Tibial nerve (tissue), 4 donors: ENCODE measurements around the gene SCARF1. TPM values are rescaled to one million over a fixed set of nuclear protein-coding genes. Genes with fewer than 3 reads are reported as not detected.

Source experiments
- DNase-seq, 2 donors: peaks; one replicate each; pipeline ENCODE4 v3.0.0-alpha.2; 2019; ENCODE audit warnings: low spot score in 2 of 2
- H3K27ac ChIP-seq, 4 donors: fragments of 200-600 bp; sonication (generic) in 3 of 4; one replicate each; pipeline ENCODE4 v1.5.1; 2017 to 2019; ENCODE audit warnings: mild to moderate bottlenecking in 1 of 4
- H3K27me3 ChIP-seq, 2 donors: fragments of 200-600 bp; sonication (generic) in 1 of 2; one replicate each; pipeline versions ENCODE4 v1.5.1 to v1.6.0; 2017 to 2019
- H3K36me3 ChIP-seq, 3 donors: fragments of 200-600 bp; sonication (generic); one replicate each; pipeline ENCODE4 v1.5.1; 2018 to 2019
- H3K4me1 ChIP-seq, 4 donors: fragments of 200-600 bp; sonication (generic) in 3 of 4; one replicate each; pipeline ENCODE4 v1.5.1; 2017 to 2019
- H3K4me3 ChIP-seq, 4 donors: fragments of 200-600 bp; sonication (generic) in 3 of 4; one replicate each; pipeline ENCODE4 v1.5.1; 2017 to 2019; ENCODE audit warnings: mild to moderate bottlenecking in 1 of 4, moderate library complexity in 1 of 4
- H3K9me3 ChIP-seq, 4 donors: fragments of 200-600 bp; sonication (generic) in 3 of 4; one replicate each; pipeline ENCODE4 v1.5.1; 2017 to 2019
- CTCF ChIP-seq, 5 experiments: fragments of 200-600 bp in 3 of 5; fragments of 450-650 bp in 2 of 5; sonication (generic) in 3 of 5; IDR thresholded peaks; one replicate each; pipeline ENCODE4 v1.5.1; 2016 to 2019; ENCODE audit warnings: antibody characterized with exemption in 5 of 5, mild to moderate bottlenecking in 3 of 5, moderate library complexity in 2 of 5
- EP300 ChIP-seq, 2 donors: sonication (generic); formaldehyde crosslinking; IDR thresholded peaks; one replicate each; pipeline ENCODE4 v1.6.1; 2017; ENCODE audit warnings: antibody characterized with exemption in 2 of 2, mild to moderate bottlenecking in 1 of 2
- POLR2A ChIP-seq, 2 donors: fragments of 450-650 bp; IDR thresholded peaks; one replicate each; pipeline ENCODE4 v1.6.1; 2017; ENCODE audit warnings: antibody characterized with exemption in 2 of 2, mild to moderate bottlenecking in 2 of 2, moderate library complexity in 2 of 2
- WGBS, 2 donors: methylation state at CpG; one replicate each; pipeline ENCODE4 v1.1.5; 2018; 5-methylcytosine and 5-hydroxymethylcytosine counted together
- total RNA-seq, 4 donors: library from RNA; depleted of rRNA; stranded (reverse); fragments of >200 nt; gene quantifications; one replicate each; pipeline ENCODE4 v1.1.0, GENCODE V29; 2016

Gene SCARF1
- total RNA-seq, 4 donors from 2014 or later = 7.1 to 30.6 (median 21.7) TPM

DNA sequence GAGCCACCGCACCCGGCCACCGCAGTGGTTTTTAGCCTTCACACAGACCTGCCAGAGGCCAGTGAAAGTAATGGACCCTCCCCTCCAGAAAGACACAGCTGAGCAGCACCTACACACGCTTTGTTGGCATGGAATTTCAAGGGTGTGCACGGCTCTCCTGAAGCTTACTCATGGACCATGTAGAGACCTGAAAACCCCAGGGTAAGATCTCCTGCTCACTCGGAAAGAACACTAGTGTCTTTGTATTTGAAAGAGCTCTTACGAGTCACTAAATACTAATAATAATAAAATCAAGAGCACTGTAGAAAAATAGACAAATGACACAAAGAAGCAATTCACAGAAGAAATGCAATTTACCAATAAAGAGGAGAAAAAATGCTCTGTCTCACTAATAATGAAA, 36.9 kb downstream of the SCARF1 start:
- Histone ChIP-seq H3K27ac (peak overlapping the region; percentile 5 to 90 (median 75)), H3K4me1 (peaks cover 0 to 47% (median 28%) of the 10 kb centered on the region in 4 donors), H3K4me3 (no peak overlapping the region), H3K27me3 (no peaks in the 10 kb centered on the region), H3K9me3 (no peaks in the 10 kb centered on the region), H3K36me3 (peaks cover 0 to 24% (median 0%) of the 10 kb centered on the region in 3 donors)
- TF ChIP-seq POLR2A (IDR thresholded peaks at IDR 0.05) (no peak), EP300 (IDR thresholded peaks at IDR 0.05) (no peak), CTCF (IDR thresholded peaks at IDR 0.05) (no peak)
- WGBS, 2 donors = 71 to 73% methylated on average over 7 of the region's 7 CpGs
- DNase-seq = no peak

GRCh38 chr17:1607971-1608320, 37.6 kb downstream of the SCARF1 start:
- Histone ChIP-seq H3K27ac (peak overlapping the region; percentile 31 to 90 (median 75)), H3K27me3 (no peaks in the 10 kb centered on the region), H3K4me3 (no peak overlapping the region), H3K9me3 (no peaks in the 10 kb centered on the region), H3K4me1 (peaks cover 0 to 47% (median 28%) of the 10 kb centered on the region in 4 donors), H3K36me3 (peaks cover 0 to 17% (median 0%) of the 10 kb centered on the region in 3 donors)
- no peak for DNase-seq
- 81 to 87% methylated on average over 5 of the region's 5 CpGs for WGBS, 2 donors
- no peak for TF ChIP-seq EP300 (IDR thresholded peaks at IDR 0.05)
- TF ChIP-seq POLR2A (IDR thresholded peaks at IDR 0.05) = no peak
- TF ChIP-seq CTCF (IDR thresholded peaks at IDR 0.05) = no peak

DNA sequence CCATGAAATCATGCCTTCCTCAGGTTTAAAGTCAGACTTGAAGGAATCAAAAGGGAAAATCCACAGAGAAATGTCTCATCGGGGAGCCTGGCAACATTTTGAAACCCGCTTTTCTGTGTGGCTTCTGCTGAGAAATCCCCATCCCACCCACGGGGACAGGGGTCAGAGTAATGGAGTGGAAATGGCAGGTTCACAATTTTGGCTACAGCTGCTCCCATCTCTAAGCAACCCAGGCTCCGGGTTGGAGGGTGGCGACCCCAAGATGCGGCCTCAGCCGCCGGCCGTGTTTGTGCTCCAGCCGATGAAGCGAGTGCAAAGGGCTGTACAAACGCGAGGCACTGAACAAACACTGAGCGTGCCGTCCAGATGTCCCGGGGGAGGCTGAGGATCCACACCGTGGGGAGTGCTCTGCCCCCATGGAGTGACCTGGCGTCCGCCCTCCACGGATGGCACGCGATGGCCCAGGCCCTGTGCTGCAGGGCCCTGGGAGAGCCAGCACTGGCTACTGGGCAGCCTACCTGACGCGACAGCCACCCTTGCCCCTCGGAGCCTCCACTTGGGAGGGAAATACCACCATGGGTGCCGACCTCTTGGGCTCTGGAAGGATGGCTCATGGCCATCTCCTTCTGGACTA, 39.1 kb downstream of the SCARF1 start:
- 58 to 63% methylated on average over 23 to 24 of the region's 26 CpGs for WGBS, 2 donors
- H3K9me3 ChIP-seq = peaks cover 0 to 4% (median 0%) of the 10 kb centered on the region in 4 donors
- H3K4me1 ChIP-seq = peaks cover 0 to 47% (median 25%) of the 10 kb centered on the region in 4 donors
- peak overlapping the region in 1 of 4 donors; percentile 11 for H3K4me3 ChIP-seq
- peak overlapping the region; percentile 31 to 90 (median 75) for H3K27ac ChIP-seq
- peaks cover 0 to 16% (median 0%) of the 10 kb centered on the region in 3 donors for H3K36me3 ChIP-seq
- no peak for DNase-seq
- TF ChIP-seq POLR2A (IDR thresholded peaks at IDR 0.05) (no peak), CTCF (IDR thresholded peaks at IDR 0.05) (no peak), EP300 (IDR thresholded peaks at IDR 0.05) (no peak)
- no peaks in the 10 kb centered on the region for H3K27me3 ChIP-seq

DNA sequence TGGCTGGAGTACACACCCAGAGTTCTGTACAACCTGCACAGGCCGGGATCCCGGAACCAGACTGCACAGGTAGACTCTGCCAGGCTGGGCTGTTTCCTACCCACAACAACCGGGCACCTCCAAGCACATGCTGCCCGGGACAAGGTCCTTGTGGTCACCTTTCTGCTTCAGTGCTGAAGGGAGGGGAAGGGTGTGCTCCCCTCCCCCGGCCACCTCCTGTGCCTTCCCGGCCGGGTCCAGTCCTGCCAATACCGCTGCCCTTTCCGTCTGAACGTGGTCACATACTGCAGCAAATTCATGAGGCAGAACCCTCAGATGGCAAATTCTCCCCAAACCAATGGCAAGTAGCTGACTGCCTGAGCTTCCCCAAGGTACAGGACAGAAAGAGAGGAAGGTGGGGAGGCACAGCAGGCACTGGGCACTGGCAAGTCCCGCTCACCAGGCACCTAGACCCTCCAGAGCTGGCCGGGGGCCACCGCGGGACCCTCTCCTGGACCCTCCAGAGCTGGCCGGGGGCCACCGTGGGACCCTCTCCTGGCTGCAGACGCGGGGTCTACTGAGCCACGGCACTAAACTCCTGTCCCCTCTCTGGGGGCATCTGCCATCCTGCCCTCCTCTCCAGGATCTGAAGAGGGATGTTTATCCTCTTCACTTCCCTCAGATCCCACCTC, 39.7 kb downstream of the SCARF1 start:
- H3K9me3 ChIP-seq = peaks cover 0 to 5% (median 0%) of the 10 kb centered on the region in 4 donors
- peaks cover 0 to 18% (median 0%) of the 10 kb centered on the region in 3 donors for H3K36me3 ChIP-seq
- peak overlapping the region; percentile 31 to 90 (median 75) for H3K27ac ChIP-seq
- H3K4me3 ChIP-seq = no peak overlapping the region
- H3K4me1 ChIP-seq = peaks cover 0 to 44% (median 25%) of the 10 kb centered on the region in 4 donors
- 73 to 87% methylated on average over 14 to 17 of the region's 19 CpGs for WGBS, 2 donors
- H3K27me3 ChIP-seq = no peaks in the 10 kb centered on the region
- no peak for DNase-seq
- TF ChIP-seq CTCF (IDR thresholded peaks at IDR 0.05) (no peak), POLR2A (IDR thresholded peaks at IDR 0.05) (no peak), EP300 (IDR thresholded peaks at IDR 0.05) (no peak)
